Stimulated activated CD4-positive, alpha-beta T cell treated with anti-CD3 and anti-CD28 coated beads, TNF-alpha, amount 100 ng/mL, for 1 hour (primary cell): ENCODE data around the gene ABCB9.
"Not testable (repeated sequence)": the region's sequence is repeated elsewhere in the genome, so short reads cannot be mapped to it uniquely, and the experiment has no call there.

Source experiments
- DNase-seq, 3 donors: peaks; one replicate each; pipeline ENCODE4 v3.0.0-alpha.2; 2020; ENCODE audit warnings: low read depth in 3 of 3, low spot score in 1 of 3

The ABCB9 gene

GRCh38 chr12:122895704-122896636 is 70.3 kb downstream of the ABCB9 start, which contains the start of gene VPS37B:
TSS of gene VPS37B (minus strand) at chr12:122896124. CDS start at chr12:122896062, 62 bp downstream.
- DNase-seq = peak; percentile 55 to 82 (median 71)

DNA sequence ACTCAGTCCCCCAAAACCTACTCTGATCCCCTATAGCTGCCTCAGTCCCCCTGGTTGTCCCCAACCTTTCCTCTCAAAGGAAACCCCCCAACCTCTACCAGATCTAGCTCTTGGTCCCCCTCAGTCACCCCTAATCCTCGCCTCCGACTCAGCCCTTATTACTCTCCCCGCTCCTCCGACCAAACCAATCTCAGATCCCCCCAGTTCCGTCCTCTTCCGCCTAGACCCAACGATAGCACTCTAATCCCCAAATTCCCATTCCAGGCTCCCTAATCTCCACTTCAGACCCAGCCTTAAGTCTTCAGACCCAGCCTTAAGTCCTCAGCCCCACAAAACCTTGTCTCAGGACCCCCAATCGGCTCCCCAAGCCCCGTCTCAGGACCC is 71.0 kb downstream of the ABCB9 start:
- DNase-seq = no peak

DNA sequence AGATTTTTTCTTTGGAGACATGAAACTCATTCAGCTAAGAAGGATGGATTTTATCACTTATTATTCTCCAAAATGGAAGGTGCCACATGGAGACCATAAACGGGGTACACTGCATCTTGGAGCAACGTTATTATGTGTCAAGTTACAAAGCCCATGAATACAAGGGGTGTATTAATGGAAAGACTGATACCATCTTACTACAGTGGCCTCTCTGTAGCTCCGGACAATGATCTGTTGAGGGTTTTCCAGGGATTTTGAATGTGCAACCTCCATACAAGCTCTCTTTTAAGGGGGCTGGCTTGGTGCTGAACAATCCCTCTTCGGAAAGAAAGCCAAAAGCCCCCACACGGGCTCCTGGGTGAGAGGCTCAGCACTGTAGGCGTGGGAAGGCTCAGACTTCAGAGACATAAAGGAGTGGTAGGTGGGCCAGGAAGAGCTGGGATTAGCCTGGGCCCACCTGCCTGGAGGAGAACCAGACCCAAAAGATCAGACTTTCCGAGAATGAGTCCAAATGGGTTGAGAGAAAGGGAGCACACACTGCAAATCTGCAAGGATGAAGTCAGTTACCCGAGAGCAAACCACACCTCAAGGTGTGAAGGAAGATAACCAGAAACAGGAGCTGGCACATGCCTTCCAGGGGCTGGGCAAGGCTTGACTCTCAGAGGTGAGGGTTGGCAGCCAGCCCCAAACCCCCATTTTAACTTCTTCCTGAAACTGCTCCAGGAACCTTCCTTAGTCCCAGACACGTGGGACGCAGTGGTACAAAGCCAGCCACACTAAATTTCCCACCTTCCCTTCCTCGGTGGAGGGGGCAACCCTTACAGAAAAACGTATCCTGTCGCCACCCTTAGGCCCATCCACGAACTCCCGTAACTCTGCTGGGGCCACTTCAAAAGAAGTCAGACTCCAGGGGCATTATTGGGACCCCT is 71.8 kb downstream of the ABCB9 start:
- no peak for DNase-seq

DNA sequence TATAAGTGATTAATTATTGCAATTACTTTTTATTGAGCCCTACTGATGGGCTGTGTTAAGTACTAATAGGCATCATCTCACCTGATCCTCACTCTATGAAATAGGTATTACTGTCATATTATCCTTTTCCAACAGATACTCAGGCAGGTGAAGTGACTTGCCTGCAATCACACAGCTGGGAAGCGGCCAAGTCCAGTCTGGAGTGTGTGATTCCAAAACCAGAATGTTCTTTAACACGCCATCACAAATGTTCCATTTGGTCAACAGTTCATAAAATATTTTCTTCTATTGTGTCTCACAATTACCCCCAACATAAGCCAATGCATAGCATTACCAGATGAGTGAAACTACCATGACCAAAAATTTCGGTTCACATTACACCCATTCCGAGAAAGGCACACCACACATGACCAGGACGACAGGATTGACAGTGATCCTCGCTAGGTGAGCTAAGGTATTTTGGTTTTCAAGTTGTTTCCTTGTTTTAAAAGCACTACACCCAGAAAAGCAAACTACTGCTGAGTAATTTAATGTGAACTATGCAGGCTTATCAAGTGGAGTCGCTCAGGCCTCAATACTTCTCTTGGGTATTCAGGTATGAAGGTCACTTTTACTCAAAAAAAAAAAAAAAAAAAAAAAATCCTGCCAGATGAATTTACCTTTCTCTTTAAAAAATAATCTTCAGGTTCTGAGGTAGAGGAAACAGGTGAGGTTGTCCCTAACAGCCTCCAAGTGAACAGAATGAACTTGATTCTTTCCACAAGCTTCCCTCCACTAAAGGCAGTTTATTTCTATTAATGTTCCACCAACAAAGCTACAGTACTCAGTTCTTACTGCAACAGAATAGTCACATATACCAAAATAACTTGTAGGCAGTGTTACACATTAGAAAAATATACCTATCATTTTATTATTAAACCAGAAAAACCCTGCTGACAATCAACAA is 72.8 kb downstream of the ABCB9 start:
- no peak for DNase-seq

DNA sequence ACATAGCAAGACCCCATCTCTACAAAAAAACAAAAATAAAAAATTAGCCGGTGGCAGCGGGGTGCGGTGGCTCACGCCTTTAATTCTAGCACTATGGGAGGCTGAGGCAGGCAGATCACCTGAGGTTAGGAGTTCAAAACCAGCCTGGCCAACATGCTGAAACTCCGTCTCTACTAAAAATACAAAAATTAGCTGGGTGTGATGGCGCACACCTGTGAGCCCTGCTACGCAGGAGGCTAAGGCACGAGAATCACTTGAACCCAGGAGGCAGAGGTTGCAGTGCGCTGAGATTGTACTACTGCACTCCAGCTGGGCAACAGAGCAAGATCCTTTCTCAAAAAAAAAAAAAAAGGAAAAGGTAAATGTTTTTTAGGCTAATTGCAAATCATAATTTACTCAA is 73.5 kb downstream of the ABCB9 start:
- not testable (repeated sequence) for DNase-seq

DNA sequence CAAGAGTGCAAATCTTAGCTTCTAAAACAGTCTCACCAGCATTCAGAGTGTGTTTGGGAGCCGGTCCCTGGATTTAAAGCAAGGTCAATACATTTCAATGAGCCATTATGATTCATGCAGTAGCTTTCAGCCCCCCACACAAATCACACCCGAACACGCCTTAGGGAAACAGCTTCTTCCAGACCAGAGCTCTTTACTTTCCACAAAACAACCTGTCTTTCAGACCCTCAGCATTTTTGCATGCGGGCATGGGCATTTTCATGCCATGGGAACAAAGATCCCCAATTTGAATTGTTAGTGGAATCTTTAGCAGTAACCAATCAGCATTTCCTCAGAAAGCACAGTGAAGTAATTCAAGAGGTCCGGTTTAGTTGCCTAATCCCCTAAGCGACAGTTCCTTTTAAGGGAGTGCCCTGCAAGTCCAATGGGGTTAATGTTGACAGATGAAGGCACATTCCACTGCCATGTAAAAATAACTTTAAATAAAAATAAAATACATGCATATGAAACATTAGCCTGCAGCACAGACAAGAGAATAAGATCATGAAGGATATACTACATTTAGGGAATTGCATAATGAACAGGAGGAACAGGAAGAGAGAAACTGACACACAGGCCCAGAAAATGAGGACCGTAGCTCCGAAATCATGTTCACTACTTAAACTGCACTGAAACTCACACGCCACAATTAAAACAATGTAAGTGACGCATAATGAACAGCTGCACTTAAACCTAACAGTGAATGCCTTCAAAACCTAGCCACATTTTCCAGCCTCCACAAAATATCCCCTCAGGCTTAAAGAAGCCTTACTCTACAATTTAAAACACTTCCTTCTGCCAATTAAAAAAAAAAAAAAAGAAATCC is 74.4 kb downstream of the ABCB9 start:
- DNase-seq = no peak

- no peak for DNase-seq
Observed at GRCh38 chr12:122889761-122890520, 76.3 kb downstream of the ABCB9 start.

- DNase-seq = peak in 1 of 3 donors; percentile 28
Observed at GRCh38 chr12:122888232-122888752, 78.0 kb downstream of the ABCB9 start.

- no peak for DNase-seq
Observed at GRCh38 chr12:122887819-122888212, 78.4 kb downstream of the ABCB9 start.

DNA sequence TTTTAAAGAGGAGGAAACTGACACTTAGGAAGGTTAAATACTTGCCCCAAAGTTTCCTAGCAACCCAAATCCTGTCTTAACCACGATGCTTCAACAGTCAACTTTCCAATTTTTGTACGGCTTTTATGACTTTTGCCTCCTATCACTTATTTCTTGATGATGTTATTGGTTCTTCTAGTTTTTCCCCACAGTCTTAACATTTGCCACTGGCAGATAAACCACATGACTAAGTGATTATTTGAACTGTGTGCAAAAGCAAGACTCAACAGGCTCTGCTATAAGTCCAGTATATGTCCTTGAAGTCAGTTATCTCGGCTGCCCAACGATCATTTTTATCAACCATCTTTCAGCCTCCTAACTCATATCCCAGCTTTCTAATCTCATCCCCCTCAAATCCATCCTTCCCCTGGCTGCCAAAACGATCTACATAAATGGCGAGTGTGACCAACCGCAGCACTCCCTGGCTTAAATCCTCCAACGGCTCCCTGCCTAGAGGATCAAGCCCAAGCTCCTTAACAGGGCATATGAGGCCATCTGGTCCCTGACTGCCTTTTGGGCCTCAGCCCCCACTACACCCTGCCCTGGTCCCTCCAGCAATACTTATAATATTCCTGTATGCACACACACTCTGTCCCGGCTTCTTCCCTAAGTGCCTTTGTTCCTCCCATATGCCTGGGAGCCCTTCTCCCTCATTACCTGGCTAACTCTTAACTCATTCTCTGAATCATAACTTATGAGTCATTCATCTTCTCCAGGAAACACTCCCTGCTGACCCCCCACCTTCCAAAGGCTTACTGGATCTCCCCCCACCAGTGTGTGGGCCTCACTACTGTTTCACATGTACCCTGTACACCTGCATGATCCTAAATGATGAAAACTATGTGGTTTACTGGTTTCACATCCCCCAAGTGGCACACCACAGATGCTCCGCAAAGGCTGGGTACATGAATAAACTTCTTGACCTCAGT is 79.1 kb downstream of the ABCB9 start:
- DNase-seq = no peak

DNA sequence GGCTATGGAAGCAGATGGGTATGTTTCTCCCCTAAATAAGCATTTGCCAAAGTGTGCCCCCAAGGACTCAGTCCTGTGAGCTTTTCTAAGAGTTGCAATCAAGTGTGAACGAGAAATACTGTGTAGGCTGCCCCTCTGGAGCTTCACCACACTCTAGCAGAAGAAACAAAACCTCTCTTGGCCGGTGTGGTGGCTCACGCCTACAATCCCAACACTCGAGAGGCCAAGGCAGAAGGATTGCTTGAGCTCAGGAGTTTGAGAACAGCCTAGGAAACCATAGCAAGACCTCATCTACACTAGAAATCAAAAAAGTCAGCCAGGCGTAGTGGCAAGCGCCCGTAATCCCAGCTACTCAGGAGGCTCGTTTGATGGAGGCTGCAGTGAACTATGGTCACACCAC is 80.1 kb downstream of the ABCB9 start:
- DNase-seq = no peak

DNA sequence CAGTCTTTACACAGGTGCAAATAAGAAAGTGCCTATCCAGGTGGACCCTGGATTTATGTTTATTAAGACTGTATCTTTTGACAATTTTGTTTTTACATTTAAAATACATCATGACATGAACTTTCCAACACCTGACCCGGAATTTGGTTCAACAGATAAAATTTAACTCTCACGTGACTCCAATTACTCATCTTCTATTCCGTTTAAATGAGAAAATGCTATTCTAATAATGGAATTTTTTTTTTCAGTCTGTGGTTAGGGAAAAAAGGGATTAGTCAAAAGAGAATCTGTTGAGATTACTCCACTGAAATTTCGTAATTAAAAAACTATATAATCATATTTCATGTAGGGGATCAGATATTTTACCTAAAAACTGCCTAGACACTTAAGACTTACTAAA is 81.4 kb downstream of the ABCB9 start:
- DNase-seq = no peak

DNA sequence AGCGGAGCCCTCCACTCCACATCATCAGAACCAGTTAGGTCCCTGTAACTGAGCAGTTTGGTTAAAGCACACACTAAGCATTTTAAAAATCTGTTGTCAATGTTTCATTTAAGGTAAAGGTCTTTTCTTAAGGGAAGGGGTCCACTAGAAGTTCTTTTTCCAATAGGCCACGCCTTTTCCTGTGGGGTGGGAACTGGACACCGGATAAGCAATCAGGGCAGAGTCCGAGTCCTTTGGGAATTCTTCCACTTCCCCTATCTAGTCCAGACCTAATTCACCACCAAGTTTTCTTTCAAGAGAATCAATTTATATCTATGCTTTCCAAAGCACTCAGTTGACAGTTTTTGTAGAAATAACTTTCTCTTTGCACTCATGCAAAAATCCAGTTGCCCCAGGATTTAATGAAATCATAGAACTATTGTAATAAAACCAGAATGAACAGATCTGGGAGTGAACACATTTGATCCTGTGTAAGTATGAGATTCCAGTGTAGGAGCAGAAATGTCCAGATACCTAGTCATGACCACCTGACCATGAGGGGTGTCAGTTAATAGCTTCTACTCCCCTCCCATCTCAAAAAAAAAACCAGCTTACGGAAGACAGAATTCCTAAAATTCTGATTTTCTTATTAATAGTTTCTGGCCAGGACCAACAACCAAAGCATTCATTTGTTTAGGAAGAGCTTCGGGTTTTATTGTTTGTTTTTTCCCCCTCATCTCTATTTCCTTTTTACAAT is 82.0 kb downstream of the ABCB9 start:
- DNase-seq = no peak

GRCh38 chr12:122882908-122883558 is 83.2 kb downstream of the ABCB9 start:
- no peak for DNase-seq

- DNase-seq = no peak
Observed at GRCh38 chr12:122880668-122881067, 85.6 kb downstream of the ABCB9 start.

DNA sequence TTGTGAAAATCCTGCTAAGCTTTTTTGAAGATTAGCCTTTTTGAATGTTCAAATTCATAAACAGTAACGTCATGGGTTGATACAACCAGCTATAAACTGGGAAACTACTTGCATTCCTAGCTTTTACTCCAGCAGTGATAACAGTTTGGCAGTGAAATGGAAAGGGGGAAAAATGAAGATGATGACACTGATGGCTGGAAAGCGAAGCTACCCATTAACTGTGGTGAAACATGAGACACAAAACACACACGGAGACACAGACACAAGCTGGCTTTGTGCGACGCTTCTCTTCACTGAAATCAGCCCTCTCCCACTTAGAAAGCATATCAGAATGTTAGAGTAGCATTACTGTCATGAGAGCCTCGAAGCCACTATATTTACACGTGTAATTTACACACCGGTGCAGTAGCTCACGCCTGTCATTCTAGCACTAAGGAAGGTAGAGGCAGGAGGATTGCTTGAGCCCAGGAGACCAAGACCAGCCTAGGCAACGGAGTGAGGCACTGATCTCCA is 86.1 kb downstream of the ABCB9 start:
- DNase-seq = no peak
